Cardiac muscle cell (in vitro differentiated cells and primary cell): ENCODE results near the gene SRD5A1. TPM values are rescaled to one million over a fixed set of nuclear protein-coding genes. Genes with fewer than 3 reads are reported as not detected.

Experiments used
- DNase-seq, 2 donors: peaks; one replicate each; pipeline versions ENCODE4 v3.0.0 to v3.0.0-alpha.2; 2010 to 2017; ENCODE audit warnings: low read depth in 1 of 2, low spot score in 1 of 2
- H3K27ac ChIP-seq: fragments of 200-600 bp; sonication (generic); 2 replicates; pipeline ENCODE4 v1.5.1; 2016
- H3K27me3 ChIP-seq: fragments of 200-600 bp; sonication (generic); 2 replicates; pipeline ENCODE4 v1.6.0; 2016; ENCODE audit warnings: control low read depth
- H3K36me3 ChIP-seq: fragments of 200-600 bp; sonication (generic); 2 replicates; pipeline ENCODE4 v1.5.1; 2016; ENCODE audit warnings: control low read depth
- H3K4me1 ChIP-seq: fragments of 200-600 bp; sonication (generic); 2 replicates; pipeline ENCODE4 v1.8.1; 2017; ENCODE audit warnings: low read depth, mild to moderate bottlenecking, mixed run types
- H3K4me3 ChIP-seq: fragments of 200-600 bp; sonication (generic); 2 replicates; pipeline ENCODE4 v1.5.1; 2016; ENCODE audit warnings: mild to moderate bottlenecking
- H3K9me3 ChIP-seq: fragments of 200-600 bp; sonication (generic); 2 replicates; pipeline ENCODE4 v1.5.1; 2017; ENCODE audit warnings: low read depth, mild to moderate bottlenecking, control low read depth
- polyA plus RNA-seq: library from polyadenylated mRNA; unstranded; fragments of >200 nt; fragmentation: Nextera tagmentation; extraction: Ambion mirVana; gene quantifications from 2 replicates; pipeline ENCODE4 v1.2.1, GENCODE V29; 2016
- total RNA-seq: library from RNA; depleted of rRNA; stranded (reverse); fragments of >200 nt; gene quantifications from 2 replicates; pipeline ENCODE4 v1.2.3, GENCODE V29; 2016
- TF ChIP-seq, protein P1 (sequence below): IDR thresholded peaks from 2 replicates; pipeline ENCODE4 v1.5.1; 2012; ENCODE audit warnings: low read depth, mild to moderate bottlenecking, low read length

SRD5A1 gene
- total and polyA plus RNA-seq, 2 experiments from 2014 or later, result 20.1 to 29.9 TPM

- H3K9me3 ChIP-seq, result no peaks in the 10 kb centered on the region
- H3K4me1 ChIP-seq, result peaks cover 46% of the 10 kb centered on the region
- TF ChIP-seq, protein P1, sequence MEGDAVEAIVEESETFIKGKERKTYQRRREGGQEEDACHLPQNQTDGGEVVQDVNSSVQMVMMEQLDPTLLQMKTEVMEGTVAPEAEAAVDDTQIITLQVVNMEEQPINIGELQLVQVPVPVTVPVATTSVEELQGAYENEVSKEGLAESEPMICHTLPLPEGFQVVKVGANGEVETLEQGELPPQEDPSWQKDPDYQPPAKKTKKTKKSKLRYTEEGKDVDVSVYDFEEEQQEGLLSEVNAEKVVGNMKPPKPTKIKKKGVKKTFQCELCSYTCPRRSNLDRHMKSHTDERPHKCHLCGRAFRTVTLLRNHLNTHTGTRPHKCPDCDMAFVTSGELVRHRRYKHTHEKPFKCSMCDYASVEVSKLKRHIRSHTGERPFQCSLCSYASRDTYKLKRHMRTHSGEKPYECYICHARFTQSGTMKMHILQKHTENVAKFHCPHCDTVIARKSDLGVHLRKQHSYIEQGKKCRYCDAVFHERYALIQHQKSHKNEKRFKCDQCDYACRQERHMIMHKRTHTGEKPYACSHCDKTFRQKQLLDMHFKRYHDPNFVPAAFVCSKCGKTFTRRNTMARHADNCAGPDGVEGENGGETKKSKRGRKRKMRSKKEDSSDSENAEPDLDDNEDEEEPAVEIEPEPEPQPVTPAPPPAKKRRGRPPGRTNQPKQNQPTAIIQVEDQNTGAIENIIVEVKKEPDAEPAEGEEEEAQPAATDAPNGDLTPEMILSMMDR, result no peak
- H3K36me3 ChIP-seq, result no peaks in the 10 kb centered on the region
- H3K4me3 ChIP-seq, result no peak overlapping the region
- H3K27me3 ChIP-seq, result no peaks in the 10 kb centered on the region
- no peak overlapping the region for H3K27ac ChIP-seq
- DNase-seq, result no peak
Measured at GRCh38 chr5:6717687-6718086, 84.4 kb downstream of the SRD5A1 start.

GRCh38 chr5:6718161-6718681 lies 85.0 kb downstream of the SRD5A1 start:
- H3K36me3 ChIP-seq, result no peaks in the 10 kb centered on the region
- peaks cover 46% of the 10 kb centered on the region for H3K4me1 ChIP-seq
- no peak overlapping the region for H3K4me3 ChIP-seq
- H3K27me3 ChIP-seq, result no peaks in the 10 kb centered on the region
- H3K9me3 ChIP-seq, result no peaks in the 10 kb centered on the region
- H3K27ac ChIP-seq, result no peak overlapping the region
- no peak for DNase-seq
- TF ChIP-seq, protein P1, result no peak

- DNase-seq, result no peak
- H3K27ac ChIP-seq, result no peak overlapping the region
- H3K4me3 ChIP-seq, result no peak overlapping the region
- TF ChIP-seq, protein P1, result no peak
- no peaks in the 10 kb centered on the region for H3K27me3 ChIP-seq
- no peaks in the 10 kb centered on the region for H3K9me3 ChIP-seq
- H3K36me3 ChIP-seq, result no peaks in the 10 kb centered on the region
- H3K4me1 ChIP-seq, result peaks cover 46% of the 10 kb centered on the region
Measured at GRCh38 chr5:6718718-6719117, 85.5 kb downstream of the SRD5A1 start.

DNA sequence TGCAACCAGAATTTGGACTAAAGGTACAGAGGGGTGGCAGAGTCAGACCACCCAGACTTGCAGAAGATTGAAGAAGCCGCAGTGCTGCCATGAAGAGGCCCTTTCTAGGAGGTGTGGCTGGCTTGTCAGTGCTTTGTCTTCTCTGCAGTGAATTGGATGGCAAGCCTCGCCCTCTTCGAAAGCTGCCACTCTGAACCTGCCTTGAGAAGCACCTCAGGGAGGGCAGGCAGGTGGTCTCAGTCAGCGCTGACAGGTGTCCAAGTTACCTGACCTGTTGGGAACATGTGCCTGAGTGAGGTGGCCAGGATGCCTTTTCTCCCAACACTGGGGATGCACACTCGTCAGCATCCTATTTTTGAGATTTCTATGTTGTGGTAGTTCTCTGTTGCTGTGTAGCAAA lies 86.2 kb downstream of the SRD5A1 start:
- Histone ChIP-seq H3K27me3 (no peaks in the 10 kb centered on the region), H3K36me3 (no peaks in the 10 kb centered on the region), H3K9me3 (no peaks in the 10 kb centered on the region), H3K4me3 (no peak overlapping the region), H3K27ac (no peak overlapping the region), H3K4me1 (peaks cover 46% of the 10 kb centered on the region)
- DNase-seq, result no peak
- TF ChIP-seq, protein P1, result no peak

GRCh38 chr5:6719896-6720560 lies 86.8 kb downstream of the SRD5A1 start:
- DNase-seq, result peak in 1 of 2 donors; percentile 29
- TF ChIP-seq, protein P1, result no peak
- H3K4me1 ChIP-seq, result peaks cover 43% of the 10 kb centered on the region

More at GRCh38 chr5:6719896-6720560, 86.8 kb downstream of the SRD5A1 start:
- Histone ChIP-seq H3K9me3 (no peaks in the 10 kb centered on the region), H3K27me3 (no peaks in the 10 kb centered on the region), H3K36me3 (no peaks in the 10 kb centered on the region), H3K4me3 (no peak overlapping the region), H3K27ac (no peak overlapping the region)
